ENCODE results near the gene SDS. TPM values are rescaled to one million over a fixed set of nuclear protein-coding genes. Genes with fewer than 3 reads are reported as not detected.

SDS gene
- total and polyA plus RNA-seq, 2 of the 8 experiments (the other 6 are each of a cell fraction or from before 2014, with no cell fraction given): 0.21 TPM; not detected in 1

DNA sequence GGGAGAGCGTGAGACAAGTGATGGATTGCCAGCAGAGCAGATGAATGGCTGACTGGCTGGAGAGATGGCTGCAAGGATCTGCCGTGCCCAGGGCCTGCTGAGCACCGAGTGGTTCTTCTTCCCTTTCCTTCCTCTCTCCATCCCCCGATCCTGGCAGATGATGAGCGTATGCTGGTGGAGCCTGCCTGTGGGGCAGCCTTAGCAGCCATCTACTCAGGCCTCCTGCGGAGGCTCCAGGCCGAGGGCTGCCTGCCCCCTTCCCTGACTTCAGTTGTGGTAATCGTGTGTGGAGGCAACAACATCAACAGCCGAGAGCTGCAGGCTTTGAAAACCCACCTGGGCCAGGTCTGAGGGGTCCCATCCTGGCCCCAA, 34.0 kb upstream of the SDS start:
- Histone ChIP-seq H3K27ac (ENCODE audit: low read depth, low read length) (no peak overlapping the region), H3K23ac (ENCODE audit: insufficient read length) (no peak overlapping the region), H4K8ac (ENCODE audit: extremely low read depth, insufficient read depth, low read length) (no peak overlapping the region), H2AFZ (ENCODE audit: low read length) (no peak overlapping the region), H4K91ac (replicated peaks; ENCODE audit: insufficient read length, low read length) (no peak overlapping the region), H2BK120ac (replicated peaks; ENCODE audit: low read depth, low read length) (no peak overlapping the region), H3K14ac (ENCODE audit: insufficient read length) (no peak overlapping the region), H3K4me1 (replicated peaks in 1 of 4; ENCODE audit: control insufficient read depth in 3 of 4, insufficient read depth in 4 of 4, low read length in 3 of 4) (peaks cover 0 to 2% (median under 1%) of the 10 kb centered on the region in 4 experiments; a peak in 2 of 7 replicates), H3K18ac (ENCODE audit: extremely low read depth, low read length) (no peak overlapping the region; the same call in 1 of the 2 replicates), H3K4ac (replicated peaks; ENCODE audit: insufficient read length, low read depth, low read length) (no peak overlapping the region), H3K4me2 (ENCODE audit: insufficient read depth in 1 of 2, low read depth in 2 of 2, low read length in 2 of 2) (no peak overlapping the region), H3K4me3 (ENCODE audit: extremely low read depth in 1 of 4, insufficient read depth in 2 of 4, low read depth in 3 of 4, low read length in 4 of 4) (no peak overlapping the region), H2BK12ac (ENCODE audit: low read depth, low read length) (no peak overlapping the region), H3K36me3 (ENCODE audit: control insufficient read depth in 2 of 4, insufficient read depth in 4 of 4, low read length in 3 of 4) (no peaks in the 10 kb centered on the region; a peak in 1 of 8 replicates), H2BK15ac (ENCODE audit: low read length) (0 out of 2 replicates have a peak overlapping the region, but pooled peaks have one; percentile 3), H2BK5ac (ENCODE audit: low read depth, low read length) (no peak overlapping the region), H4K5ac (ENCODE audit: insufficient read length, low read depth, low read length) (no peak overlapping the region), H3K23me2 (ENCODE audit: low read depth, low read length) (peaks cover 6% of the 10 kb centered on the region; the same call in 1 of the 2 replicates), H3K9ac (replicated peaks in 1 of 4; ENCODE audit: extremely low read depth in 1 of 4, low read depth in 3 of 4, low read length in 3 of 4) (no peak overlapping the region), H3K9me3 (ENCODE audit: insufficient read depth in 2 of 2, low read depth in 1 of 2, low read length in 1 of 2) (no peaks in the 10 kb centered on the region; a peak in 1 of 4 replicates), H2AK5ac (ENCODE audit: low read depth, low read length) (no peak overlapping the region; the same call in 1 of the 2 replicates), H3K27me3 (replicated peaks in 1 of 4; ENCODE audit: control insufficient read depth in 3 of 4, extremely low read depth in 1 of 4, insufficient read depth in 3 of 4, low read length in 3 of 4) (no peaks in the 10 kb centered on the region; a peak in 2 of 7 replicates), H3K56ac (replicated peaks; ENCODE audit: insufficient read length, low read depth, low read length) (no peak overlapping the region), H4K20me1 (replicated peaks in 1 of 2; ENCODE audit: control insufficient read depth in 1 of 2, insufficient read depth in 2 of 2, low read length in 2 of 2) (no peaks in the 10 kb centered on the region), H3K79me2 (ENCODE audit: control insufficient read depth in 1 of 2, insufficient read depth in 2 of 2, low read length in 2 of 2) (no peaks in the 10 kb centered on the region), H2BK20ac (ENCODE audit: low read length) (no peak overlapping the region), H3K79me1 (ENCODE audit: low read depth, low read length) (no peaks in the 10 kb centered on the region)
- CTCF ChIA-PET (ENCODE audit: partially characterized antibody): interaction anchor here (1.0 to 1.3 kb wide), 3 partner anchors 12 to 329 kb away, joined by 3 to 4 read pairs (median 3); no protein-coding TSS in a partner anchor
- no peak for DNase-seq (ENCODE audit: low read depth in 1 of 2, low spot score in 2 of 2)
- POLR2A ChIA-PET (ENCODE audit: partially characterized antibody): no interaction called here
- TF ChIP-seq EZH2 (IDR thresholded peaks at IDR 0.05; ENCODE audit: low read depth, low read length, severe bottlenecking): no peak
- TF ChIP-seq KDM4A (IDR thresholded peaks at IDR 0.05; ENCODE audit: low read depth, low read length, severe bottlenecking): no peak
- no peak for TF ChIP-seq FOSL1 (IDR thresholded peaks at IDR 0.05; ENCODE audit: insufficient read depth, low read depth, low read length)
- WGBS, 2 experiments (ENCODE audit: extremely low coverage in 1 of 2, insufficient coverage in 1 of 2, insufficient read length in 1 of 2, insufficient replicate concordance in 2 of 2, low coverage in 1 of 2, low lambda C conversion rate in 2 of 2, missing lambda C conversion rate in 1 of 2): 78% methylated on average over 9 of the region's 9 CpGs; no CpG with 5 or more reads in 1 of the 2 experiments
- FAIRE-seq: no peak
